Dedifferentiated amniotic fluid mesenchymal stem cell (primary cell): ENCODE data around the gene OR7A5.
"Not testable (repeated sequence)": the region's sequence is repeated elsewhere in the genome, so short reads cannot be mapped to it uniquely, and the experiment has no call there.

Experiments used
- DNase-seq: peaks from one replicate; pipeline ENCODE4 v3.0.0-alpha.2; 2016; ENCODE audit errors: extremely low spot score

OR7A5 gene

GRCh38 chr19:14784730-14785101 is 50.3 kb downstream of the OR7A5 start:
- DNase-seq: not testable (repeated sequence)

DNA sequence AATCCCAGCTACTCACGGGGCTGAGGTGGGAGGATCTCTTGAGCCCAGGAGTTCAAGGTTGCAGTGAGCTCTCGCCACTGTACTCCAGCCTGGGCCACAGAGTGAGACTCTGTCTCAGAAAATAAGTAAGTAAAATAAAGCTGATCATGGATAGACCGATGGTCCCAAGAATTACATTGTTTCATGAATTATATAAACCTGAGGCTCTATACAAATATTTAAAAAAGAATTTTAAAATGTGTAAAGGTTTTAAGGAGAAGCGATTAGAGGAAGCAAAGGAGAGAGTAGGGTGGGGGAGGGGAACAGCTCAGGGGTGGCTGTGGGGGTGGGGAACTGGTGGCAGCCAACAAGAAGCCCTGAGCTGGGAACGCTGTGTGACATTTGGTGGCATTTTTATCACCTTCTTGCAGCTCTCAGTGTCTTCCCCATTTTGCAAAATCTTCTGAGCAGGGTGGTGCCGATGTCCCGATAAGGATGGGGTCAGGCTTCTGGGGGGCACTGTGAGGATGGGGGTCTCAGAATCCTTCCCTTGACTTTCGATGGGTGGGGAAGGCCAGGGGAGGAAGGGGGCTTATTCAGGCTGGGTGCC is 51.5 kb downstream of the OR7A5 start:
- DNase-seq: not testable (repeated sequence)

GRCh38 chr19:14782626-14783409 is 52.2 kb downstream of the OR7A5 start:
- DNase-seq: no peak

DNA sequence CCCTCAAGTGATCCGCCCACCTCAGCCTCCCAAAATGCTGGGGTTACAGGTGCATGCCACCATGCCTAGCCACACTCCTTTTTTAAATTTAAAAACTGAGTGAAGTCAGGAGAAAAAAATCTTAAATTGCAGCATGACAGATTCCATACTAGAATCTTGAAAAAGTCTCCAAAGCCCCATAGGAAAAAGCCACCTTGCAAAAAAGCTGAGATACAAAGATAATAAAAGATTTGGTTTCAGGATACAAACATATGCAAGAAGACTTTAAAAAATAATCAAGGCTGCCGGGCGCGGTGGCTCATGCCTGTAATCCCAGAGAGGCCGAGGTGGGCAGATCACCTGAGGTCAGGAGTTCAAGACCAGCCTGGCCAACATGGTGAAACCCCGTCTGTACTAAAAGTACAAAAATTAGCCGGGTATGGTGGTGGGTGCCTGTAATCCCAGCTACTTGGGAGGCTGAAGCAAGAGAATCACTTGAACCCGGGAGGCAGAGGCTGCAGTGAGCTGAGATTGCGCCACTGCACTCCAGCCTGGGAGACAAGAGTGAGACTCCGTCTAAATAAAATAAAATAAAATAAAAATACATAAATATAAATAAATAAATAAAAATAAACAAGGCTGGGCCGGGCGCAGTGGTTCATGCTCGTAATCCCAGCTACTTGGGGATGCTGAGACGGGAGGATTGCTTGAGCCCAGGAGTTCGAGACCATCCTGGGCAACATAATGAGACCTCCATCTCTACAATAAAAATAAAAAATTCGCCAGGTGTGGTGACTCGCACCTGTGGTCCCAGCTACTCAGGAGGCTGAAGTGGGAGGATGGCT is 53.1 kb downstream of the OR7A5 start:
- not testable (repeated sequence) for DNase-seq

GRCh38 chr19:14780622-14781225 is 54.3 kb downstream of the OR7A5 start:
- not testable (repeated sequence) for DNase-seq

- DNase-seq: no peak
Observed at GRCh38 chr19:14779151-14779550, 55.8 kb downstream of the OR7A5 start.

GRCh38 chr19:14778110-14778845 is 56.7 kb downstream of the OR7A5 start, which contains the start of gene ADGRE2:
TSS of gene ADGRE2 (minus strand) at chr19:14778560. CDS start at chr19:14776756, 1,804 bp downstream.
- not testable (repeated sequence) for DNase-seq

GRCh38 chr19:14777645-14778044 is 57.3 kb downstream of the OR7A5 start:
- not testable (repeated sequence) for DNase-seq
